Activated CD8-positive, alpha-beta memory T cell treated with anti-CD3 and anti-CD28 coated beads for 1 hour (primary cell): Measurements from ENCODE around the gene SYTL1.

Source experiments
- DNase-seq, 2 donors: peaks; one replicate each; pipeline ENCODE4 v3.0.0-alpha.2; 2020; ENCODE audit warnings: low read depth in 1 of 2; ENCODE audit errors: extremely low read depth in 1 of 2

The SYTL1 gene

DNA sequence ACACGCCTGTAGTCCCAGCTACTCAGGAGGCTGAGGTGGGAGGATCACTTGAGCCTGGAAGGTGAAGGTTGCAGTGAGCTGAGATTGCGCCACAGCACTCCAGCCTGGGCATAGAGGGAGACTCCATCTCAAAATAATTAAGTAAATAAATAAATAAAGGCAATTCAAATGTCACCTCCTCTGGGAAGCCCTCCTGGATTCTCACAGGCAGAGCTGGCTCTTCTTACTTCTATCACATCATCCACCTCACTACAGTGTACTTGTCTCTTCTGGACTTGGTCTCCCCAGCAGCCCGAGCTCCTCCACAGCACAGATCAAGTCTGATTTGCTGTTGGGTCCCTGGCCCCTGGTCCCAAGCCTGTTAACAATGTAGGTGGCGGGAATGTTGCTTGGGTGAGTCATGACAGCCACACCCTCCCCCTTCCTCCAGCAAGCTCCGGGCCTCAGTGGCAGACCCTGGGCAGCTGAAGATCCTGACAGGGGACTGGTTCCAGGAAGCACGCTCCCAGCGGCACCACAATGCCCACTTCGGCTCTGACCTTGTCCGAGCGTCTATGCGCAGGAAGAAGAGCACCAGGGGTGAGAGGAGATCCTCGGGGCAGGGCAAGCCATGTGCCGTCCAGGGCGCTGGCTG, 5.3 kb downstream of the SYTL1 start:
- no peak for DNase-seq

DNA sequence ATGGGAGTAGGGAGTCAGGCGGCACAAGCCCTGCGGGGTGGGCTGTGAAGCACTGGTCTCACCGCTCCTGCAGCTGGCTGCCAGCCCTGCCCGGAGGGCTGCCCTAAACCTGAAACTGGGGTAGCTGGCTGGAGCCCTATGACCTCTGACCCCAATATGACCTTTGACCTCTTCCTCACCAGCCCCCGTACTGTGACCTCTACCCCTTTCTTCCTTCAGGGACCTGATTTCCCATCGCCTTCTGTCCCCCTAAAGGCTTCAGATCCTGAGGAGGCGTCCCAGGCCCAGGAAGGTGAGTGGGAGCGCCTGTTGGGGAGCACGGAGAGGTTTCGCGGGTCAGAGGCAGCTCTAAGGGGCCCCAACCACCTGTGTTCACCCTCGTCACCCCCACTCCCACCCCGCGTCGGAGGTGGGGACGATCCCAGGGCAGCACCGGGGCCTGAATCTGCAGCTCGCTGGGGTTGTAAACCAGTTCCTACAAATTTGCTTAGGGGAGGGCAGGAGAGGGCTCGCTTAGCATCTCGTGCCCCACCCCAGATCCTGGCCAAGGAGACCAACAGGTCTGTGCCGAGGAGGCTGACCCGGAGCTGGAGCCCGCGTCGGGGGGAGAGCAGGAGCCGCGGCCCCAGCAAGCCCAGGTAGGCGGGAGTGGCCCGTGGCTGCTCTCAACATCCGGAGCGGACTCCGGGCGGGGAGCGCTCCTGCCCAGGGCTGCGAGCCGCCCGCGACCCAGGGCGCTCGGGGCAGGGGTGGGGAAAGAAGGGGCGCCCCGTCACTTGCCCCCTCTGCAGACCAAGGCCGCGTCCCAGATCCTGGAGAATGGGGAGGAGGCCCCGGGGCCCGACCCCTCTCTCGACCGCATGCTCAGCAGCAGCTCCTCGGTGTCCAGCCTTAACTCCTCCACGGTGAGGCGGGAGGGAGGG, 7.3 kb downstream of the SYTL1 start:
- no peak for DNase-seq

DNA sequence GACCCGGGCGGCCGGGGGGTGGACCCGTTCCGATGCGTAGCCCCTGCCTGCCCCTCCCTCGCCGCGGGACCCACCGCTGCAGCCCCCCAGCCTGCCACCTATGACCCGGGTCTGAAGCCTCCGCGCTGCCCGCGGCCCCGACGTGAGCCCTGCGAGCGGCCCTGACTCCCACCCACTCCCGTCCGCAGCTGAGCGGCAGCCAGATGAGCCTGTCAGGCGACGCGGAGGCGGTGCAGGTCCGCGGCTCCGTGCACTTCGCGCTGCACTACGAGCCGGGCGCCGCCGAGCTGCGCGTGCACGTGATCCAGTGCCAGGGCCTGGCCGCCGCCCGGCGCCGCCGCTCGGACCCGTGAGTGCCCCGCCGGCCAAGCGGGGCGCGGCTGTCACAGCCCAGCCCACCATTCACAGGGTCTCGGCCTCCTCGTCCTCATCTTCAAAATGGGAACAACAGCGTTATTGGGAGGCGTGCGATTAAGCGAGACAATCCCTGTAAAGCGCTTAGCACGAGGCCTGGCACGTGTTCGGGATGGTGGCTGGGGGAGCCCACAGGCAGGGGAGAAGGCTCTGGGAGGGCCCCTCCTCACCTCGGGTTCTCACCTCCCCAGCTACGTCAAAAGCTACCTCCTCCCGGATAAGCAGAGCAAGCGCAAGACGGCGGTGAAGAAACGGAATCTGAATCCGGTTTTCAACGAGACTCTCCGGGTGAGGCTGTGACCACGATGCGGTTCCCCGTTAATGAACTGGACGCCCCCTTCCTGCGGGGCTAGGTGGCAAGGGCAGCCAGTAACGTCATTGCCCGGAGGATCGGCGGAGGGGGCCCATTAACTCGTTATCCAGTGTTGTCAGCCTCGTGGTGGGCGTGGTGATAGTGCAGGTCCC, 8.2 kb downstream of the SYTL1 start:
- no peak for DNase-seq

DNA sequence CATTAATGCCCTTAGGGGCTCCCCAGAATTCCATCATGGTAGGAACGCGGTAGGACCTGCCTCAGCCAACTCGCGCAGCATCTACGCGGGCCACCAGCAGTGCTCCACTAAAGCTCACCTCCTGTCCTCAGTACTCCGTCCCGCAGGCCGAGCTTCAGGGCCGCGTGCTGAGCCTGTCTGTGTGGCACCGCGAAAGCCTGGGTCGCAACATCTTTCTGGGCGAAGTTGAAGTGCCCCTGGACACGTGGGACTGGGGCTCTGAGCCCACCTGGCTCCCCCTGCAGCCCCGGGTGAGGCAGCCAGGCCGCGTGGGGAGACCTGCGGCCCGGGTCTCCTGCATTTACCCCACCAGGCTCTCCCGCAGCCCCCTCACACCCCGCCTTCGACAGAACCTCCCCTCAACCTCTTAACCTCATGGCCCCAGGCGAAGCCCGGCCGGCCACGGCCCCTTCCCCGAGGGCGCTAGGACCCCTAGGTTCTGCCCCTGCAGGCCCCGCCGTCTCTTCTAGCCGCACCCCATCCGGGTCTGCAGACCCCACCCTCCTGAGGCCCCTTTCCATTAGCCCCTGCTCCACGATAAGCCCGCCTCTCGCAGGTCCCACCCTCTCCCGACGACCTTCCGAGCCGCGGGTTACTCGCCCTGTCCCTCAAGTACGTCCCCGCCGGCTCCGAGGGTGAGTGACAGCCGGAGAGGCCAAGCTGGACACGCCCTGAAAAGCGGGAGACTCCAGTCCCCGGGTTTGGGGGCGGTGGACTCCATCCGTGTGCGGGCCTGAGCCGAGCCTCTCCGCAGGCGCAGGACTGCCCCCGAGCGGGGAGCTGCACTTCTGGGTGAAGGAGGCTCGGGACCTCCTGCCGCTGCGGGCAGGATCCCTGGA, 9.1 kb downstream of the SYTL1 start:
- no peak for DNase-seq

DNA sequence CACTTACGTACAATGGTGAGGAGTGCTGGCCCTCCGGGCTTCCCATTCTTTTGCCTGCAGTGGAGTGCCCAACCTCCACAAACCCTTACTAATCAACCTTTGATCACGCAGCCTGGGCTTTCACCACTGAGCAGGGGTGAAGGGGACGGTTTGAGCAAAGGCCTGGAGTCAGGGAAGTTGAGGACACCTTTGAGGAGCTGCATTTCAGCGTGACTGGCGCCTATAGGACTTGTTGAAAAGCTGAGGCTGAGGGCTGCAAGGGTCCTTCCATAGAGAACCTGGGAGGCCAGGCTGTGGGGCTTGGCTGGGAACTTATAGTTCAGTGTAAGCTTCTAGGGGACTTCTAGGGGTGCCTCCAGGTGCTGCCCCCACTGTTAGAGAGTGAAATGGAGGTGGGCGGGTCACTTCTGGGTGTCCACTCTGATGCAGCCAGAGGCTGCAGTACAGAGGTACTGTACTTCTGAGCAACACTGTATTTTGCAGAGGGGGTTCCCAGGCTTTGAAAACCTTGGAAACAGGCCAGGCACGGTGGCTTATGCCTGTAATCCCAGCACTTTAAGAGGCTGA, 9.8 kb downstream of the SYTL1 start:
- DNase-seq: no peak

DNA sequence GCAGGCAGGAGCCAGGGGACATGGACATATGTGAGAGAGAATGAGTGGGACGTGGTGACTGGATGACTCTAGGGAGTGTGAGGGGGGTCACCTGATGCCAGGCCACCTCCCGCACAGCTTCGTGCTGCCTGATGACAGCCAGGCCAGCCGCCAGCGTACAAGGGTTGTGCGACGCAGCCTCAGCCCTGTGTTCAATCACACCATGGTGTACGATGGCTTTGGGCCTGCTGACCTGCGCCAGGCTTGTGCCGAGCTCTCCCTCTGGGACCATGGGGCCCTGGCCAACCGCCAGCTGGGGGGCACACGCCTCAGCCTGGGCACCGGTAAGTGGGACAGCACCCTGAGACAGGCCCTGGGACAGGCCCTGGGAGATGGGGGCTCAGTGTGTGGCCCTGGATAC, 11.3 kb downstream of the SYTL1 start:
- DNase-seq: no peak

DNA sequence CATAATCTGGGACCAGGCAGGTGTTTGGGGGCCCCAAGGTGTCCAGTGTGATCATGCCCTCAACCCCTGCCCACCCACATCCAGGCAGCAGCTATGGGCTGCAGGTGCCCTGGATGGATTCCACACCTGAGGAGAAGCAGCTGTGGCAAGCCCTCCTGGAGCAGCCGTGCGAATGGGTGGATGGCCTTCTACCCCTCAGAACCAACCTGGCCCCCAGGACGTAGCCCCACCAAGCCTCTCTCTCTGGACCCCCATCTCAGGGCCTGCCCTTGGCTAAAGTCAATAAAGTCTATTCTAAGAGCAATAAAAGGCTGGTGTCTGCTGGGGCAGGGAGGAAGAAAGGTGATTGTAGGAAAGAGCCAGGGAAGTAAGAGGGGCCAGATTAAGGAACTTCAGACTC, 11.8 kb downstream of the SYTL1 start:
- no peak for DNase-seq

DNA sequence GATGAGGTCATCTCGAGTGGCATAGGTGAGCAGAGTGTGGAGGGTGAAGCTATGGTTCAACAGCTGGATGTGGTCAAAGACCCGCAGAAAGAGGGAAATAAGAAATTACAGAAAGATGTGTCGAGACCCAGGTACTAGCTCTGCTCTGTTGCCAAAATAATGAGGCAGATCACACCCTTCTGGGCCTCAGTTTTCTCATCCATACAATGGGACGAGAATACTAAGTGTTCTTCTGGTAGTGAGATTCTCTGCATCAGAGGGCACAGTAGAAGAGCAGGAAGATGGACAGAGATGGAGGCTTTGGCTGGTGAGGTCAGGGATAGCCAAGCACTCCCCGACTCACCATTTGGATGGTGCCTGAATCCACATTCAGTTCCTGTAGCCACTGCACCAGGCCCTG, 13.9 kb downstream of the SYTL1 start:
- no peak for DNase-seq

DNA sequence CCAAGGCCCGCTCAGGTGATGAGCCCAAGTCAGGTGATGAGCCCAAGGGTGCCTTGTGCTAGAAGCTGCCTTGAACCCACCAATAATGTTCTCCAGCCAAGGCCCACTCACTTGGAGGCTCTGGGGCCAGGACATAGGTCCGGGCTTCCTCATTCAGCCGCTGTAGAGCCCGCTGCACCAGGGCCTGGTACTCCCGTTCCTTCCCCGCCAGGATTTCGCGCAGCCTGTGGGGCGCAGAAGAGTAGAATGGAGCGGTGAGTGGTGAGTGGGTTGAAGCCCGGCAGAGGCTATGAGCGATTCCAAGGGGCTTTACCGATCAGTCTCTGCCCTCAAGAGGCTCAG, 14.4 kb downstream of the SYTL1 start:
- DNase-seq: no peak

DNA sequence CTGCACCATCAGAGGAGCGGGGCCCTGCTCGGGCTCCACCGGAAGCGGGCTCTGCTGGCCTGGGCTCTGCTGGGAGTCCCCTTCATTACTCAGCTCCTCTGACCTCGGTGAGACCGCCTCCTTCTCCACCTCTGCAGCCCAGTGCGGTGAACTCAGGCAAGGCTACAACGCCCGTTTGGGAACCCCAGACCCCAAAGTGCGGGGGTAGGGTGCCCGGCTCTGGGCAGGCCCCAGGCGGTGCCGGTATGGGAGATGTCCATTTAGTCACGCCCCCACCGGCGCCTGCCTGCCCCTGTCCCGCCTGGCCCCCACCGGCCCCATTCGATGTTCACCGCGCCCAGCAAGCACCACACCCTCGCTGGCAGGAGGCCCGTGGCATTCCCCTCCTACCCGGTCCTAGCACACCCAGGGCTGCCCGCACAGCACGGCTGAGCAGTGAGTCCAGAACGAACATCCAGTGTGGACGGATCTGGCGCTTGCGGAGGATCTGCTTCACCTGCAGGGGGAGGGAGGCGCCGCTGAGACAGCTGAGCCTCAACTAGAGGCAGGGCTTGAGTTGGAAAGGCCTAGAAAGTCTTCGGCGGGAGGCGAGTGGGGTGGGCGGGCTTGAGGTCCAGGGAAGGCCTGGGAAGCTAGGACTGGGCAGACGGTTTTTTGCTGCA, 14.9 kb downstream of the SYTL1 start:
- DNase-seq: peak in 1 of 2 donors; percentile 20

DNA sequence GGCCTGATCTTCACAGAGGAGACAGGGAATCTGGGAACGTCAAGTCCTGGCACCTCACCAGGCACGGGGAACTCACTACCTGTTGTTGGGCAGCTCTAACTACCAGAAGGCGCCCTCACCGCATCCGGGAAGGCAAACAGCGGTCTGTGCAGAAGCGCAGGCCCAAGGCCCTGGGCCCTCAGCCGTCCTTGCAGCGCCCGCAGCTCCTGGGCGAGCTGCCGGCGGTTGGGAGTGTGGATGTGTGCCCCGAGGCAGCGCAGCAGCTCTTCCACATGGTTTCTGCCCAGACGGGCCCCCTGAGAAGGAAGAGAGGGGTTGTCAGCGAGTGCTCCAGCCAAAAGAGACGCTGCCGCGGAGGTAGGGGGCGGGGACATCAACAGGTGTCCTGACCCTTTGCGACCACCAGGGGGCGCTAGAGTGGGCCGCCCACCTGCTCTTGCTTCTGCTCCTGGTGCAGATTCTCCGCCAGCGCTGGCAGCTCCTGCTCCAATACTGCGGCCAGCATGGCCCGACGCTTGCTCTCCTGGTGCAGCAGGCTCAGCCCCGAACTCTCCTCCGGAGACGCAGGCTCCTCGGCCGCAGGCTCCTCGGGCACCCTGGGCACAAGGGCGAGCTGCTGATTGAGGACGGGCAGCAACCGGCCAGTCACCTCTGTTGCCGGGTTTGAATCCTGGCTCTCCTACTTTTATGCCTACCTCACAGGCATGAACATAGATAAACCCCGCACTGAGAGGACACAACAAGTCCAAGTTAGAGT, 15.6 kb downstream of the SYTL1 start:
- peak; percentile 48 to 74 for DNase-seq

DNA sequence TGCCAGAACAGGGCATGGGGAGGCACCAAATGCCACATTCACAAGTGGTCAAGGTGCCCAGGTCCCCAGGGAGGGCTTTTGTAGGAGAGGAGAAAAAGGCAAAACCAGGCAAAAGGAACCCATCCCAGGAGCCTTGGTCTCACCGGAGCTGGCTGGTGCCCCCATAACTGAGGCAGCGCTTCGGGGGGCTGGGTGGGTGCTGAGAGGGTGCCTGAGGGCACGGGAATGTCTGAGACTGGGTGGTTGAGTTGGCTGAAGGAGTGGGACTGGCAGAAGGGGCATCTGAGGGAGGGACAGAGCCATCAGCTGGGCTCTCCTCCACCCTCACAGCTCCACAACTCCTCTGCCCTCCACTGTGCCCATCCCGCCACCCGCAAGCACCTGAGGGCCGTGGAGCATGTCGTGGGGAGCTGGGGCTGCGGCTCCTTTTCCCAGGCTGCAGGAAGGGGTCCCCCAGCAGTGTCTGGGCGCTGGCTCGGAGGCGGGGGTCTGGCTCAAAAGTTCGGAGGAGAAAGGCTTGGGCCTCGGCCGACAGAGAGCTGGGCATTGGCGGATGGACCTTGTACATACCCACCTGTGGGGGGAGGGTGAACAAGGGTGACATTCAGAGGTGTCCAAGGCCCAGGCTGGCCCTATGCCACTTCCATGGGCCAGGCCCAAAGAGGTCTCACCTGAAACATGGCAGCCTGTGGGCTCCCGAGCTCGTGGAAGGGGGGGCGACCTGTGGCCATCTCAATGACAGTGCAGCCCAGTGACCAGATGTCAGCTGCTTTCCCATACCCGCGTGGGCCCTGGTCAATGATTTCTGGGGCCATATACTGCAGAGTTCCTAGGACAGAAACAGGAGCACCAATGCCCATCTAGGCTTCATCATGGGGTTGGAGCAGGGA, 16.5 kb downstream of the SYTL1 start:
- DNase-seq: no peak

DNA sequence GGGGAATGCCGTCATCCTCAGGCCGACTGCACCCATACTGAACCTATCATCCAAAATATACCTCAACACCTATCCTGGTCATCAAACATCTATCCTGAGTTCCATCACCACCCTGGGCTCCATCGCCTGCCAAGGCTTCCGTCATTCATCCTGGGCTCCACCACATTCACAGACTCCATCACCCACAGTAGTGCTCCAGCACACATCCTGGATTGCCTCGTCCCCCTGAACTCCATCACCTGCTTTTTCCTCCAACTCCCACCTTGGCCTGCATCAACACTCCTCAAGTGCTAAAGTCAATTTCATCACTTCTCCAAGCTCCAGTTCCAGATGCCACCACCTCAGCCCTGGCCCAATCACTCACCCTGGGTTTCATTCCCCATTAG, 17.1 kb downstream of the SYTL1 start:
- no peak for DNase-seq

DNA sequence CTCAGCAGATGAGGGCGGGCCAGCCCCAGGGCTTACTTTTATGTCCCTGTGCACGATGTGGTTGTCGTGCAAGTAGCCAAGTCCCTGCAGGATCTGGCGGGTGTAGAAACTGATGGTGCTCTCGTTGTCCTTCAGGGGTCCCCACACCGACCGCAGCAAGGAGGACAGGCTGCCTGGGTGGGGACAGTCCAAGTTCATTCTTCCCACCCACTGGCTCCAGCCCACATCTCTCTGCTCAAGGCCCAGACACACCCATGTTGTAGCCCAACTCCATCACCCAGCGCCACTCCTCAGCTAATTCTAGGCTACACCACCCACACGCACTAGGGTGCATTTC, 18.0 kb downstream of the SYTL1 start:
- DNase-seq: no peak

DNA sequence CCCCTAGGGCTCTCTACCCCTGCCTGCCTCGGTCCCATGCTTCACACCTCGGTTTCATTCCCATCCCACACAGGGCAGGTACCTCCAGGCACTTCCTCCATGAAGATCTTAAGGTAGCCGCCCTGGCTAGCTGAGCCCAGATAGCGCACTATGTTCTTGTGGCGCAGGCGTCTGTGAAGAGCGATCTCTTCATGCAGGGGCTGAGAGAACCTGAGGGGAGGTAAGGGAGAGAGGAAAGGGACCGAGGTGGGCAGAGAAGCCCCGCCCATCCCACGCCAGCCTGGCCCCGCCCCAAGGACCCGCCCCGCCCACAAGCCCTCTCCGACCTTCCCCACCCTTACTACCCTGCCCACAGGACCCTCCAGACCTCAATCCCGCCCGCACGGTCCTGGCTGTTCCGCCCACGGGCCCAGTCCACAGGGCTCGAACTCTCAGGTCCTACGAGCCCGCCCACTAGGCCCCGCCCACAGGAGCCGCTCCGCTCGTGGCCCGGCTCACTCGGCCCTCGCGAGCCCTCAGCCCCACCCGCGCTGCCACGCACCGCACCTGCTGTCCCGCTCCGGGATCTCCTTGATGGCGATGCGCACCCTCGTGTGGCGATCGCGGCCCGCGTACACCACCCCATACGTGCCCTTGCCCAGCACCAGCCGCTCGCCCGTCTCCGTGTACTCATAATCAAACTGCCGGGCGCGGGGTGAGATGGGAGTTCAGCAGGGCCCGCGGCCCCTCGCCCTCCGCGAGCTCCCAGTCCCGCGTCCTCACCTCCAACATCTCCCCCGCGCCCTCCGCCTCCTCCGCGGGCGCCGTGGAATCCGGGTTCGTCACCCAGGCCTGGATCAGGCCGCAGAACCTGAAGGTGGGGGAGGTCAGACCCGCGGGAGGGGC, 18.6 kb downstream of the SYTL1 start:
- peak in 1 of 2 donors; percentile 42 for DNase-seq

DNA sequence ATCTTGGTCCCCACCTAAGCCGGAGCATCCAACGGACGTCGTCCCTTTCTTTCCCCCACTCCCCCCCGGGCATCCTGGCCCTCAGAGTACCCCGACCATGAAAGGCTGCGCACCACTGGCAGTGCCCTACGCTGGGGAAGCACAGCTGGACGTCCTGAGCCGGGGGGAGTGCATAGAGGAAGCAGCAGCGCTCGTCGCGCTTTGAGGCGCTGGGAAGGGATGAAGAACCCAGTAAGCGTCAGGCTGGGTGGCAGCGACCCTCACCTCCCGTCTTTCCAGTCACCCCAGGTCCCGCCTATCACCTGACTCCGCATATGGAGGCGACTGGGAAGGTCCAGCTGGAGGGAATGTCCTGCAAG, 19.2 kb downstream of the SYTL1 start:
- no peak for DNase-seq

DNA sequence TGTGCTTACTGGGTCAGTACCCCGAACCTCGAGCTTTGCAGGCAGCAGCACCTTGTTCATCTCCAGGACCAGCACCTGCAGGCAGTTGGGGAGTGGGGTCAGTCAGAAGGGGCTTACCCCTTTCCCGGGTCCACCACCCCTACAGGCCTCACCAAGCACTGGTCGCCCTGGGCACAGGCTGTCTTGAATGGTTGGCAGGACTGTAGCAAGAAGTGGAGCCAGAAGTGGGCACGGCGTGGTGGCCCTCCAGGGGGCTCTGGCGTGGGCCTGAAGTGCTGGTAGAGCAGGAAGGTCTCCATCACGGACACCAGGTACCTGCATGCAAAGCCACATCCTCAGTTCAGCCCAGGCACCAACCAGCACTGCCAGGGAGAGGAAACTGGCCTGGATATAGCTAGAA, 19.7 kb downstream of the SYTL1 start:
- no peak for DNase-seq
